ENCODE data around the gene SLC10A2.

SLC10A2 gene

GRCh38 chr13:103003631-103004030, 62.6 kb downstream of the SLC10A2 start:
- Histone ChIP-seq H3K27me3 (ENCODE audit: control insufficient read depth, low read length) (no peaks in the 10 kb centered on the region), H3K4me3 (ENCODE audit: low read length) (no peak overlapping the region), H4K20me1 (ENCODE audit: control insufficient read depth, insufficient read depth, low read depth, low read length) (no peaks in the 10 kb centered on the region), H3K36me3 (ENCODE audit: control insufficient read depth, low read length) (peaks cover 84% of the 10 kb centered on the region), H3K79me2 (ENCODE audit: control insufficient read depth, low read length) (no peaks in the 10 kb centered on the region), H3K4me1 (ENCODE audit: control insufficient read depth, low read length) (peaks cover 100% of the 10 kb centered on the region), H3K27ac (ENCODE audit: low read depth, low read length) (peak overlapping the region; percentile 9; the same call in 1 of the 2 replicates), H3K9me2 (replicated peaks; ENCODE audit: control insufficient read depth, low read length) (no peaks in the 10 kb centered on the region), H3K9me3 (ENCODE audit: control insufficient read depth, insufficient read depth, low read length) (peaks cover 86% of the 10 kb centered on the region), H3K4me2 (ENCODE audit: low read length) (no peak overlapping the region), H3F3A (ENCODE audit: control insufficient read depth, insufficient read depth) (peaks cover 47% of the 10 kb centered on the region)
- TF ChIP-seq CTCF (IDR thresholded peaks at IDR 0.05; ENCODE audit: low read depth, low read length, poor library complexity, severe bottlenecking) (no peak), EZH2phosphoT487 (IDR thresholded peaks at IDR 0.05; ENCODE audit: borderline replicate concordance, low read length) (no peak)

GRCh38 chr13:103002279-103002678, 63.9 kb downstream of the SLC10A2 start:
- no peaks in the 10 kb centered on the region for H4K20me1 ChIP-seq (ENCODE audit: control insufficient read depth, insufficient read depth, low read depth, low read length)
- H3K27ac ChIP-seq (ENCODE audit: low read depth, low read length), result peak overlapping the region; percentile 84
- no peaks in the 10 kb centered on the region for H3K79me2 ChIP-seq (ENCODE audit: control insufficient read depth, low read length)
- no peak overlapping the region for H3K4me3 ChIP-seq (ENCODE audit: low read length)
- no peaks in the 10 kb centered on the region for H3K9me2 ChIP-seq (replicated peaks; ENCODE audit: control insufficient read depth, low read length)
- H3F3A ChIP-seq (ENCODE audit: control insufficient read depth, insufficient read depth), result peaks cover 33% of the 10 kb centered on the region
- peaks cover 73% of the 10 kb centered on the region for H3K36me3 ChIP-seq (ENCODE audit: control insufficient read depth, low read length)
- peaks cover 78% of the 10 kb centered on the region for H3K9me3 ChIP-seq (ENCODE audit: control insufficient read depth, insufficient read depth, low read length)
- peaks cover 89% of the 10 kb centered on the region for H3K4me1 ChIP-seq (ENCODE audit: control insufficient read depth, low read length)
- H3K4me2 ChIP-seq (ENCODE audit: low read length), result no peak overlapping the region
- TF ChIP-seq EZH2phosphoT487 (IDR thresholded peaks at IDR 0.05; ENCODE audit: borderline replicate concordance, low read length) (no peak), CTCF (IDR thresholded peaks at IDR 0.05; ENCODE audit: low read depth, low read length, poor library complexity, severe bottlenecking) (no peak)
- no peaks in the 10 kb centered on the region for H3K27me3 ChIP-seq (ENCODE audit: control insufficient read depth, low read length)

- peaks cover 68% of the 10 kb centered on the region for H3K4me1 ChIP-seq (ENCODE audit: control insufficient read depth, low read length)
- no peaks in the 10 kb centered on the region for H3K79me2 ChIP-seq (ENCODE audit: control insufficient read depth, low read length)
- H3K4me2 ChIP-seq (ENCODE audit: low read length), result peak overlapping the region; percentile 31
- H3K36me3 ChIP-seq (ENCODE audit: control insufficient read depth, low read length), result peaks cover 55% of the 10 kb centered on the region
- peaks cover 16% of the 10 kb centered on the region for H3F3A ChIP-seq (ENCODE audit: control insufficient read depth, insufficient read depth)
- TF ChIP-seq EZH2phosphoT487 (IDR thresholded peaks at IDR 0.05; ENCODE audit: borderline replicate concordance, low read length) (no peak), CTCF (IDR thresholded peaks at IDR 0.05; ENCODE audit: low read depth, low read length, poor library complexity, severe bottlenecking) (no peak)
- no peaks in the 10 kb centered on the region for H3K27me3 ChIP-seq (ENCODE audit: control insufficient read depth, low read length)
- peak overlapping the region; percentile 84 for H3K27ac ChIP-seq (ENCODE audit: low read depth, low read length)
- H3K4me3 ChIP-seq (ENCODE audit: low read length), result peak overlapping the region; percentile 45
- no peaks in the 10 kb centered on the region for H3K9me2 ChIP-seq (replicated peaks; ENCODE audit: control insufficient read depth, low read length)
- peaks cover 76% of the 10 kb centered on the region for H3K9me3 ChIP-seq (ENCODE audit: control insufficient read depth, insufficient read depth, low read length)
- no peaks in the 10 kb centered on the region for H4K20me1 ChIP-seq (ENCODE audit: control insufficient read depth, insufficient read depth, low read depth, low read length)
Observed at GRCh38 chr13:103000157-103000556, 66.1 kb downstream of the SLC10A2 start.

All from DOHH2 (cell line).